ENCODE measurements around the gene KATNAL1.

GRCh38 chr13:30165796-30166195 is 141.6 kb downstream of the KATNAL1 start:
- TF ChIP-seq CTCF (IDR thresholded peaks at IDR 0.05) = no peak
- TF ChIP-seq POLR2AphosphoS5 (IDR thresholded peaks at IDR 0.05) = no peak

Measured in transverse colon (tissue), 4 donors.